IMR-90 (cell line): ENCODE results near the gene EHD4. TPM values are rescaled to one million over a fixed set of nuclear protein-coding genes. Genes with fewer than 3 reads are reported as not detected.

Source experiments
- ATAC-seq: fragments of 200-7000 bp; cut with Tn5 transposase; 2 replicates; pipeline ENCODE4 v1.9.1; 2020; ENCODE audit warnings: low read depth, mild to moderate bottlenecking, moderate library complexity
- BruUV-seq: library from RNA; stranded (reverse); fragments of 400-500 nt; replicated peaks from 2 replicates; lab custom pipeline; 2021; lab: Mats Ljungman, UMichigan
- CTCF ChIA-PET: fragments of 300-600 bp; formaldehyde crosslinking; extraction: SDS; loops from one replicate; lab custom pipeline; 2021; ENCODE audit warnings: antibody characterized with exemption; lab: Yijun Ruan, JAX
- POLR2A ChIA-PET: fragments of 300-600 bp; sonication (Branson Sonifier 250); formaldehyde crosslinking; loops from one replicate; lab custom pipeline; 2022; ENCODE audit warnings: antibody characterized with exemption; ENCODE audit not compliant: unreplicated experiment; lab: Charles Lee
- DNase-seq: peaks from one replicate; pipeline ENCODE4 v3.0.0; 2013
- H2AFZ ChIP-seq: replicated peaks from 2 replicates; pipeline ENCODE3; 2013; ENCODE audit warnings: low read length, mild to moderate bottlenecking; ENCODE audit not compliant: poor library complexity
- H2AK5ac ChIP-seq: 2 replicates; pipeline ENCODE4 v1.6.1; 2013; ENCODE audit warnings: low read depth, low read length, inconsistent platforms
- H2AK9ac ChIP-seq: replicated peaks from 2 replicates; pipeline ENCODE3; 2013; ENCODE audit warnings: mild to moderate bottlenecking, low read depth, low read length, moderate library complexity; ENCODE audit not compliant: poor library complexity
- H2BK120ac ChIP-seq: 2 replicates; pipeline ENCODE4 v1.6.1; 2013; ENCODE audit warnings: low read depth, low read length, inconsistent platforms
- H2BK15ac ChIP-seq: 3 replicates; pipeline ENCODE4 v1.6.1; 2013; ENCODE audit warnings: low read depth, low read length, inconsistent platforms
- H2BK20ac ChIP-seq: 2 replicates; pipeline ENCODE4 v1.6.1; 2013; ENCODE audit warnings: low read depth, mild to moderate bottlenecking, inconsistent platforms, low read length, moderate library complexity
- H2BK5ac ChIP-seq: 2 replicates; pipeline ENCODE4 v1.6.1; 2013; ENCODE audit warnings: mild to moderate bottlenecking, low read depth, low read length, inconsistent platforms; ENCODE audit not compliant: poor library complexity, severe bottlenecking
- H3K14ac ChIP-seq: replicated peaks from 2 replicates; pipeline ENCODE4 v1.6.1; 2013; ENCODE audit warnings: low read depth, low read length, inconsistent platforms
- H3K18ac ChIP-seq: 2 replicates; pipeline ENCODE4 v1.6.1; 2013; ENCODE audit warnings: low read depth, low read length, control low read depth
- H3K23ac ChIP-seq: 2 replicates; pipeline ENCODE4 v1.6.1; 2013; ENCODE audit warnings: low read depth, low read length, inconsistent platforms
- H3K27ac ChIP-seq: 2 replicates; pipeline ENCODE4 v1.5.1; 2013; ENCODE audit warnings: mild to moderate bottlenecking, control low read depth, low read length; ENCODE audit not compliant: insufficient read depth
- H3K27me3 ChIP-seq: 2 replicates; pipeline ENCODE4 v1.6.1; 2013; ENCODE audit warnings: low read length; ENCODE audit not compliant: control insufficient read depth, insufficient read depth
- H3K36me3 ChIP-seq: 2 replicates; pipeline ENCODE4 v1.6.1; 2013; ENCODE audit warnings: low read length, mixed read lengths; ENCODE audit not compliant: control insufficient read depth, insufficient read depth
- H3K4ac ChIP-seq: 2 replicates; pipeline ENCODE4 v1.6.1; 2013; ENCODE audit warnings: low read depth, low read length, inconsistent platforms
- H3K4me1 ChIP-seq: 2 replicates; pipeline ENCODE4 v1.6.1; 2013; ENCODE audit warnings: low read length, mixed read lengths; ENCODE audit not compliant: control insufficient read depth, insufficient read depth
- H3K4me2 ChIP-seq: 2 replicates; pipeline ENCODE4 v1.6.1; 2013; ENCODE audit warnings: low read depth, mild to moderate bottlenecking, control low read depth, low read length, moderate library complexity
- H3K4me3 ChIP-seq: 2 replicates; pipeline ENCODE4 v1.5.1; 2013; ENCODE audit warnings: low read depth, mild to moderate bottlenecking, control low read depth, low read length, moderate library complexity; ENCODE audit not compliant: insufficient read depth
- H3K56ac ChIP-seq: 2 replicates; pipeline ENCODE4 v1.6.1; 2013; ENCODE audit warnings: low read length, inconsistent platforms; ENCODE audit not compliant: insufficient read depth; ENCODE audit errors: extremely low read depth
- H3K79me1 ChIP-seq, 2 experiments: 2 replicates each; pipeline ENCODE4 v1.6.1; 2013; ENCODE audit warnings: low read length in 2 of 2, inconsistent platforms in 1 of 2, low read depth in 1 of 2
- H3K9ac ChIP-seq: 2 replicates; pipeline ENCODE4 v1.6.1; 2013; ENCODE audit warnings: low read depth, low read length, control low read depth
- H3K9me1 ChIP-seq: 2 replicates; pipeline ENCODE4 v1.6.1; 2013; ENCODE audit warnings: low read length, inconsistent platforms; ENCODE audit not compliant: insufficient read depth
- H3K9me3 ChIP-seq: 2 replicates; pipeline ENCODE4 v1.6.1; 2013; ENCODE audit warnings: low read length; ENCODE audit not compliant: control insufficient read depth, insufficient read depth
- H4K20me1 ChIP-seq: 2 replicates; pipeline ENCODE4 v1.6.1; 2013; ENCODE audit warnings: low read length, inconsistent platforms; ENCODE audit not compliant: insufficient read depth
- H4K5ac ChIP-seq: 2 replicates; pipeline ENCODE4 v1.6.1; 2013; ENCODE audit warnings: mild to moderate bottlenecking, low read depth, low read length, control low read depth
- H4K8ac ChIP-seq, 2 experiments: 2 replicates each; pipeline ENCODE4 v1.6.1; 2013; ENCODE audit warnings: low read depth in 2 of 2, low read length in 2 of 2, control low read depth in 1 of 2, inconsistent platforms in 1 of 2
- H4K91ac ChIP-seq: 2 replicates; pipeline ENCODE4 v1.6.1; 2013; ENCODE audit warnings: low read depth, low read length, inconsistent platforms; ENCODE audit not compliant: insufficient read depth
- CEBPB ChIP-seq: IDR thresholded peaks from 2 replicates; pipeline ENCODE4 v1.6.1; 2012; ENCODE audit warnings: low read depth, low read length, improper control_type of control experiment
- RCOR1 ChIP-seq: IDR thresholded peaks from 2 replicates; pipeline ENCODE4 v1.6.1; 2012; ENCODE audit warnings: mild to moderate bottlenecking, low read length, improper control_type of control experiment; ENCODE audit not compliant: insufficient replicate concordance
- WGBS, 2 experiments: methylation state at CpG; one replicate each; pipeline versions ENCODE4 v1.1.5 to v1.1.7; 2013; ENCODE audit warnings: missing lambda C conversion rate in 2 of 2; ENCODE audit not compliant: insufficient read length in 1 of 2; ENCODE audit errors: extremely low coverage in 2 of 2; 5-methylcytosine and 5-hydroxymethylcytosine counted together
- dilution Hi-C: fragments of 300-500 bp; cut with HindIII; formaldehyde crosslinking; loops from one replicate; pipeline ENCODE4 v1.14.3; 2018; ENCODE audit warnings: low sequenced_read_pairs; ENCODE audit not compliant: unreplicated experiment
- in situ Hi-C: fragments of 300-500 bp; cut with MboI; formaldehyde crosslinking; loops from 3 replicates; pipeline ENCODE4 v1.14.3; 2019; ENCODE audit warnings: low sequenced_read_pairs, inconsistent platforms, mixed read lengths
- intact Hi-C: fragments of 100-400 bp; cut with micrococcal nuclease; formaldehyde crosslinking; loops from 2 replicates; pipeline ENCODE4 v1.10.0; 2022
- polyA plus RNA-seq, 3 experiments: library from polyadenylated mRNA; depleted of rRNA; stranded (reverse); fragments of >200 nt; gene quantifications; 2 replicates each; pipeline ENCODE4 v1.2.3, GENCODE V29; 2012; ENCODE audit warnings: low replicate concordance in 1 of 3
- total RNA-seq: library from RNA; depleted of rRNA; stranded (reverse); fragments of >200 nt; gene quantifications from 2 replicates; pipeline ENCODE4 v1.2.3, GENCODE V29; 2012
- TF ChIP-seq, protein P1 (sequence below): fragments of 150-350 bp; IDR thresholded peaks from 2 replicates; pipeline ENCODE4 v1.6.1; 2017; ENCODE audit warnings: mild to moderate bottlenecking, antibody characterized with exemption, low read length, low read depth

The EHD4 gene
- total and polyA plus RNA-seq, 2 of the 4 experiments (the other 2 are of a cell fraction), result 21.0 to 29.0 TPM

DNA sequence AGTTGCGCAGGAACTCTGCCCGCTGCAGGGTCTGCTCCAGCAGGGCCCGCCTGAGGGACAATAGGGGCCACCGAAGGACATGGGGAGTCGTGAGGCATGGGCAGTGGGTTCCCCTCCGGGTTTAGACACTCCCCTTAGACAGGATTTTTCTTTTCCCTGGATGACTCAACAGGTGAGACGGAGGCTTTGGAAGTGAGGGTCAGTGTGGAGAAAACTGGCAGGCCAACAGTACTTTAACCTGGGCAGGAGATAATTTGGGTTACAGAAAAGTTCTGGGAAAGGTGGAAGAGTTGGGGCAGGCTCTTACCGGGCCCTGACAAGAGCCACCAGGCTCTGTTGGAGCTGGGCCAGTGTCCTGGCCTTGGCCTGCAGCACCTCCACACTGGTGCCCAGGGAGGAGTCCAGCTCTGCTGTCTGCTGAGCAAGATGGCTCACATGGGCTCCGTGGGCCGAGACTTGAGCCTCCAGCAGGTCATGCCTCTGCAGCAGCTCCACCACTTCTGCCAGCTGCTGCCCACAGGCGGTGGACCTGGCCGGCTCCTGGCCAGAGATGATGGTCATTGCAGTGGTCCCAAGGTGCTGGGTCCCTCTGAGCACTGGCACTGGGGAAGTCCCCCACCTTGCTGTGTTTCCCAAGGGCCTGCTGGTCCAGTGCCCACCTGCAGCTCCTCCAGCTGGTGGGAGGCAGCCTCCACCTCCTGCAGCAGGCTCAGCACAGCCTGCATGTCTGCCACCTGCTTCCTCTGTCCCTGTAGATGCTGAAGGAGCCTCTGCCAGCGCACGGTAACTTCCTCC lies 89.5 kb downstream of the EHD4 start:
- Histone ChIP-seq H3K18ac (no peak overlapping the region), H4K91ac (no peak overlapping the region), H2BK20ac (no peak overlapping the region), H4K5ac (no peak overlapping the region), H2BK15ac (no peak overlapping the region), H2BK120ac (no peak overlapping the region), H3K4me3 (no peak overlapping the region), H3K4me2 (no peak overlapping the region), H2AFZ (no peak overlapping the region), H3K56ac (no peak overlapping the region), H3K27ac (no peak overlapping the region), H3K9me3 (no peaks in the 10 kb centered on the region), H3K9ac (no peak overlapping the region), H3K27me3 (peaks cover 30% of the 10 kb centered on the region), H2BK5ac (no peak overlapping the region), H4K20me1 (peaks cover 9% of the 10 kb centered on the region; the same call in 1 of the 2 replicates), H3K4ac (no peak overlapping the region), H3K23ac (no peak overlapping the region), H4K8ac (no peak overlapping the region), H3K79me1 (no peaks in the 10 kb centered on the region), H3K14ac (no peak overlapping the region), H3K36me3 (no peaks in the 10 kb centered on the region), H3K9me1 (no peaks in the 10 kb centered on the region), H3K4me1 (0 out of 2 replicates have a peak, but pooled peaks cover 2% of the 10 kb centered on the region), H2AK5ac (no peak overlapping the region), H2AK9ac (no peak overlapping the region)
- no TSS peak for BruUV-seq
- TF ChIP-seq CEBPB (no peak), RCOR1 (no peak)
- TF ChIP-seq, protein P1, sequence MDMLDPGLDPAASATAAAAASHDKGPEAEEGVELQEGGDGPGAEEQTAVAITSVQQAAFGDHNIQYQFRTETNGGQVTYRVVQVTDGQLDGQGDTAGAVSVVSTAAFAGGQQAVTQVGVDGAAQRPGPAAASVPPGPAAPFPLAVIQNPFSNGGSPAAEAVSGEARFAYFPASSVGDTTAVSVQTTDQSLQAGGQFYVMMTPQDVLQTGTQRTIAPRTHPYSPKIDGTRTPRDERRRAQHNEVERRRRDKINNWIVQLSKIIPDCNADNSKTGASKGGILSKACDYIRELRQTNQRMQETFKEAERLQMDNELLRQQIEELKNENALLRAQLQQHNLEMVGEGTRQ, result no peak
- in situ Hi-C loops, result no loop called here
- POLR2A ChIA-PET, result no interaction called here
- ATAC-seq (no peak), DNase-seq (no peak)
- 85% methylated on average over 4 of the region's 14 CpGs; no CpG with 5 or more reads in 1 of the 2 experiments for WGBS, 2 experiments
- intact Hi-C loops, result no loop called here
- CTCF ChIA-PET, result interaction anchor here (0.6 to 1.6 kb wide), 2 partner anchors 12 to 121 kb away, joined by 4 read pairs; no protein-coding TSS in a partner anchor
- dilution Hi-C loops, result no loop called here
